Measurements from ENCODE around the gene RAB7A. TPM values are rescaled to one million over a fixed set of nuclear protein-coding genes. Genes with fewer than 3 reads are reported as not detected.
"Not testable (repeated sequence)": the region's sequence is repeated elsewhere in the genome, so short reads cannot be mapped to it uniquely, and the experiment has no call there.

The RAB7A gene
- total and polyA plus RNA-seq, 2 of the 13 experiments (the other 11 are each of a cell fraction or from before 2014, with no cell fraction given) = 26.5 to 182 TPM

DNA sequence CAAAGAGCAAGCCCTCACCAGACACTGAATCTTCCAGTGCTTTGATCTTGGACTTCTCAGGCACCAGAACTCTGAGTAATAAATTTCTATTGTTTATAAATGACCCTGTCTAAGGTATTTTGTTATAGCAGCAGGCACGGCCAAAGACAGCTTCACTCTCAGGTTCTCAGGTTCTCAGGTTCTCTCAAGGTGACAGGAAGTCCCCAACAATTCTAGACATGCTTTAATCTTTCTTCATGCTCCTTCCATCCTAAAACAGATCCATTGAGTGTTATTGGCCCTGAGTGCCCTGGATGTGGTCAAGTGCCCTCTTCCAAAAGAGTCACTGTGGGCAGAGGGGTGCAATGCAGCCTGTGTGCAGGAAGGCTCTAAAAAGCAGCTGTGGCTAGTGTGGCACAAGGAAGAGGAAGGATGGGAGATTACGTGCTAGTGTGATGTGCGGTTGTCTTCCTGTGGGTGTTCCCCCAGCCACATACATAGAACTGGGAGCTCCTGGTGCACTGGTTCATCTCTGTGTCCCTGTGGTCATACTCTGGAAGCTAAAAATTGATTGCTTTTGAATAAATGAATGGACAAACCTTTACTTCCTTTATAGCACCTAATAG, 11.0 kb upstream of the RAB7A start (continued):
- no peak for TF ChIP-seq DZIP1 (CRISPR knock-in tag; IDR thresholded peaks at IDR 0.05)
- no peak for TF ChIP-seq PBX2 (CRISPR knock-in tag; IDR thresholded peaks at IDR 0.05)
- no peak for TF ChIP-seq SRSF1 (optimal IDR thresholded peaks at IDR 0.05; ENCODE audit: low read depth, low read length)
- TF ChIP-seq ZFAT (CRISPR knock-in tag; conservative IDR thresholded peaks at IDR 0.05) = no peak

- 18% methylated on average over 7 of the region's 7 CpGs for WGBS (ENCODE audit: low lambda C conversion rate)
- DNase-seq (ENCODE audit: low spot score); H3K4me2 ChIP-seq (ENCODE audit: low read depth, low read length); H3K4me1 ChIP-seq (ENCODE audit: insufficient read depth, low read length); H2AFZ ChIP-seq (ENCODE audit: low read length); H4K20me1 ChIP-seq (ENCODE audit: insufficient read depth, low read length); FAIRE-seq; BruUV-seq (replicated peaks); H3K9ac ChIP-seq (ENCODE audit: insufficient read depth, low read depth, low read length); CTCF ChIA-PET (ENCODE audit: low intra/inter-chr PET ratio, low total read pairs); intact Hi-C loops (cut with micrococcal nuclease; ENCODE audit: unreplicated experiment); H3K9me3 ChIP-seq (ENCODE audit: low read length); H3K79me2 ChIP-seq (ENCODE audit: insufficient read depth, low read length); ATAC-seq; H3K4me3 ChIP-seq (replicated peaks in 1 of 3; ENCODE audit: insufficient read depth in 1 of 3, low read depth in 2 of 3, low read length in 3 of 3); H3K27ac ChIP-seq (ENCODE audit: extremely low read length, insufficient read depth, low read length); H3K36me3 ChIP-seq (replicated peaks in 1 of 2; ENCODE audit: control insufficient read depth in 1 of 2, insufficient read depth in 2 of 2, low read length in 2 of 2); in situ Hi-C loops (cut with HindIII; ENCODE audit: extremely low pct_ligation_motif_present, low pct_unique_long_range_greater_than_20kb): not testable (repeated sequence)
- POLR2A ChIA-PET = interaction anchor here (0.6 to 1.6 kb wide), 2 partner anchors 11 to 26 kb away, joined by 4 read pairs; no protein-coding TSS in a partner anchor
- H3K27me3 ChIP-seq (ENCODE audit: control insufficient read depth in 1 of 2, insufficient read depth in 2 of 2, low read length in 2 of 2) = peaks cover 0 to 21% of the 10 kb centered on the region in 2 experiments; a peak in 1 of 5 replicates
These were observed 7.1 kb upstream of the RAB7A start for GRCh38 chr3:128718892-128719291.
